ENCODE measurements around the gene ARHGEF4.
A peak's percentile ranks its signal among the peaks of the same experiment; 100 is the strongest.
"Not testable (repeated sequence)": the region's sequence is repeated elsewhere in the genome, so short reads cannot be mapped to it uniquely, and the experiment has no call there.

The ARHGEF4 gene

DNA sequence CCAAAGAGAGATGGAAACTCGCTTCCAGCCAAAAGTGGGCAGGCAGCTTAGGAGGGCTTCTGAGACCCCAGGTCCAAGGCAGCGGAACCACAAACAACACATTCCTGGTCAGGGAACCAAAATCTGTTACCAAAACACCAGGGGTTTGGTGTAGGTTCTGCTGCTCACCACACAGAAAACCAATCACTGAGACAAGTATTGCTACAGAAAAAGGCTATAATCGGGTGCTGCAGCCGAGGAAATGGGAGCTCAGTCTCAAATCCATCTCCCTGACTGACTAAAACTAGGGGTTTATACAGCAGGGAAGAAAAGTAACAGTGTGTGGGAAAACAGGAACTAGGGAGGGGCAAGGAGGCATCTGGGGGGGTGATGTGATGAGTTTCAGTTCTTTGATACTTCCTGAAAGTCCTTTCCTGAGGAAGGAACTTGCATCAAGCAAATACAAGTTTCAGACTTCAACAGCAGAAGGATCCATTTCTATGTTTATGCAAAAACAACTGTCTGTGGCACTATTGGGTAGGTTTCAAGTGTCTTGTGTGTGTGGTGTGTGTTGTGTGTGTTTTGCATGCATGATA lies 148.6 kb downstream of the ARHGEF4 start:
- DNase-seq, result no peak

DNA sequence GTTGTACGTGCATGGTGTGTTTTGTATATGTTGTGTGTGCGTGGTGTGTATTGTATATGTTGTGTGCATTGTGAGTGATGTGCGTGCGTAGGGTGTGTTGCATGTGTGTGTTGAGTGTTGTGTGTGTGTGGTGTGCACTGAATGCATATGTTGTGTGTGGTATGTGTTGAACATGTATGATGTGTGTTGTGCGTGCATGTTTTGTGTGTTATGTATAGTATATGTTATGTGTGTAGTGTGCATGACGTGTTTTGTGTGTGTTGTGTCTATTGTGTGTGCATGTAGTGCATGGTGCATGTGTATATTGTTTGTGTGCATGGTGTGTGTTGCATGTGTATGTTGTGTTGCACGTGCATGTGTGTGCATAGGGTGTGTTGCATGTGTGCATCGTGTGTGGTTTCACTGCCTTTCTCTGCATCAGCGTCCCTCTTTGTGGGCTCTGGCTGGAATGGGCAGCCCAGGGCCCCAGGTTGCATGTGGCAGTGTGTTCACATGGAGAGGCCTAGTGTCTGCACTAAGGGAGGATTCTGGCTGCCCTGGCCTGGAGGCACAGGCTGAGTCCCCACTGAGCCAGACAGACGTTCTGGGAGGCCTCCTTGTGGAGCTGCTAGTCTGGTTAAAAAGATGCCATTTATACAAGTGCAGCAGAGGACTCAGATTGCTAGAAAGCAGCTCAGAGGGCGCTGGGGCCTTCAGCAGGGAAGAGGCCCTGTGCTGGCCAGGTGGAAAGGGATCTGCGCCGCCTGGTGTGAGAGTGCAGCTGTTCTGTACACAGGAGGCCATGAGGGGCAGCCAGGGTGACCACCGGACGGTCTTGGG lies 149.3 kb downstream of the ARHGEF4 start:
- DNase-seq, result no peak

DNA sequence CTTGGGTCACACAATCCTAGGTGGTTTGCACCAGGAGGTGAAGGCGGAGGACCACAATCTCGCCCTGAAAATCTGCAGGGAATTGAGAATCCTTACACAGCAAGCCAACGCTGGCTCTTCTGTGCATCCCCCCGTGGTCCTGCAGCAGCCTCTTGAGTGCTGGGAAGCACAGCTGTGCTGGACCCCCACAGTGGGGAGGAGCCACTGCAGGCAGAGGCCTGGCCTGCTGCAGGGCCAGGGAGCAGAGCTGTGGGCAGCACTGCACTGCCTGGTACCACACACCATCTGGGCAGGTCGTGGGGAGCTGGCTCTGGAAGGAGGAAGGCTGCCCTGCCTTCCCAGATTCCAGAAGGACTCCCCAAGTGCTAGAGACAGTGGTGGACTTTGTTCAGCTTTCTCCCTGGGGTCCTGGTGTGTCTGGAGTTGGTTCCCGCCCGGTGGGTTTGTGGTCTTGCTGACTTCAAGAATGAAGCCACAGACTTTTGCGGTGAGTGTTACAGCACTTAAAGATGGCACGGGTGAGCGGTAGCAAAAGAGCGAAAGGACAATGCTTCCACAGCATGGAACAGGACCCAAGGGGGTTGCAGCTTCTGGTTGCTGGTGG lies 150.3 kb downstream of the ARHGEF4 start:
- DNase-seq, result no peak

DNA sequence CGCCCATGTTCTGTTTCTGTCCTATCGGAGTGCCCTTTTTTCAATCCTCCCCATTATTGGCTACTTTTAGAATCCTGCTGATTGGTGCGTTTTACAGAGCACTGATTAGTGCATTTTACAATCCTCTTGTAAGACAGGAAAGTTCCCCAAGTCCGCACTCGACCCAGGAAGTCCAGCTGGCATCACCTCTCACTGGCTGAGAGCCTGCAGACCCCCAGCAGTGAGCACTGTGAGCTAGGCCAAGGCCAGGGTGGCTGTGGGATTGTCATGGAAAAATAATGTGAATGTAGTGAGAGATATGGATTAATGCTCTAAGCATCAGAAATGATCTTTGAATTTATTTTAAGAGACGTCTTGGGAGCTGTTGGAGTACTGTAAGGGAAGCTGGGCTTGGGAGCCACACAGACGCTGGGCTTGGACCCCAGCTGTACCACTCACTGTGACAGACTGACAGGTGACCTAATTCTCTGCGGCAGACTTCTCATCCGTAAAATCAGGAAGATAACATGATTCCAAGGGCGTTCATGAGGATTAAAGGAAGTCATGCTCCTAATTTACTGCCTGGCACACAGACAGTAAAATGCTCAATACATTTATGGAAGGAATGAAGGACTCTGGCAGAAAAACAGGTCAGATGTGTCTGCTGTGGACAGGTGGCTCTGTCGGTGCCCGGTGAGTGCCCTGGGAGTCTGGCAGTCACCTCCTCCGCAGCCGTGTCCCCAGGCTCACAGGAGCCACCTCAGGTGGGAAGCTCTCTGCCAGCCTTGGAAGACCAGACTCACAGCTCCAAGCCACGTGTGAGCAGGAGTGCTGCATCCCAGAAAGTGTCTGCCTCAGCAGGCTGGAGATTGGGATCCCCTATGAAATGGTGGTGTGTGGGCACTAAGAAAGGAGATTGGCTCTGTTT lies 151.1 kb downstream of the ARHGEF4 start:
- no peak for DNase-seq

DNA sequence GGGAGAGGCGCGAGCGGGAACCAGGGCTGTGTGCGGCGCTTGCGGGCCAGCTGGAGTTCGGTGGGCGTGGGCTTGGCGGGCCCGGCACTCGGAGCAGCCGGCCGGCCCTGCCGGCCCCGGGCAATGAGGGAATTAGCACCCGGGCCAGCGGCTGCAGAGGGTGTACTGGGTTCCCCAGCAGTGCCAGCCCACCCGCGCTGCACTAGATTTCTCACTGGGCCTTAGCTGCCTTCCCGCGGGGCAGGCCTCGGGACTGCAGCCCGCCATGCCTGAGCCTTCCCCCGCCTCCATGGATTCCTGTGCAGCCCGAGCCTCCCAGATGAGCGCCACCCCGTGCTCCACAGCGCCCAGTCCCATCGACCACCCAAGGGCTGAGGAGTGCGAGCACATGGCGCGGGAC lies 154.7 kb downstream of the ARHGEF4 start:
- DNase-seq, result not testable (repeated sequence)

DNA sequence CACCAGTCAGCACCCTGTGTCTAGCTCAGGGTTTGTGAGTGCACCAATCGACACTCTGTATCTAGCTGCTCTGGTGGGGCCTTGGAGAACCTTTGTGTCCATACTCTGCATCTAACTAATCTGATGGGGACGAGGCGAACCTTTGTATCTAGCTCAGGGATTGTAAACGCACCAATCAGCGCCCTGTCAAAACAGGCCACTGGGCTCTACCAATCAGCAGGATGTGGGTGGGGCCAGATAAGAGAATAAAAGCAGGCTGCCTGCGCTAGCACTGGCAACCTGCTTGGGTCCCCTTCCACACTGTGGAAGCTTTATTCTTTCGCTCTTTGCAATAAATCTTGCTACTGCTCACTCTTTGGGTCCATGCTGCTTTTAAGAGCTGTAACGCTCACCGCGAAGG lies 155.3 kb downstream of the ARHGEF4 start:
- not testable (repeated sequence) for DNase-seq

DNA sequence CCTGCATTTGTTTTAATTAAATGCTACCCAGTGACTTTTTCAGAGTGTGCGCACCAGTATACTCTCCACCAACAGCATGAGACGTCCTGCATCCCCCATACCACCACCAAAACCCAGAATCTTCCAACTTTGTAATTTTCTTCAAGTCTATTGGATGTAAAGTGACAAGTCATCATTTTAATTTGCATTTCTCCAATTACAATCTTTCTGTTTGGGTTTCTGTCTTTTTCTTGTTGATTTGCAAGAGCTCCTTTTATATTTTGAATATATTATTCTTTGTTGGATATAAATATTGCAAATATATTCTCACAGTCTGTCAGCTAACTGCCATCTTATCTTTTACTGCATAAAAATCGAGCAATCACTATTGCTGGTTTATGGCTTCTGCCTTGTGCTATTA lies 160.0 kb downstream of the ARHGEF4 start:
- DNase-seq, result no peak

DNA sequence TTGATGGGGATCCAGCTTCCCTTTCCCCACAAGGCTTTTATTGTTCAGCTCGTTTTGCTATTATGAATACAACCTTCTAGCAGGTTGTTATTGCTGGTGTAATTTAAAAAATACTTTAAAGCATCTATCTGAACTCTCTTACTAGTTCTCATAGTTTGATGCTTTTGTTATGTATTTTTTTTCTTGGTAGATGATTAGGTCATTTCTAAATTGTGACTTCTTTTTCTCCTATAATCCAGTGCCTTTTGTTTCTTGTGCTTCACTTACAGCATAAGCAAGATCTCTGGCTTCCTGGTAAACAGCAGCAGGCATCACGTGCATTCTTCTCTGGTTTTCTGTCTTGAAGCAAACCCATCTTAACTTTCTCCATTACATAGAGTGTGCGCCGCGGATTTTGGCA lies 160.5 kb downstream of the ARHGEF4 start:
- no peak for DNase-seq

DNA sequence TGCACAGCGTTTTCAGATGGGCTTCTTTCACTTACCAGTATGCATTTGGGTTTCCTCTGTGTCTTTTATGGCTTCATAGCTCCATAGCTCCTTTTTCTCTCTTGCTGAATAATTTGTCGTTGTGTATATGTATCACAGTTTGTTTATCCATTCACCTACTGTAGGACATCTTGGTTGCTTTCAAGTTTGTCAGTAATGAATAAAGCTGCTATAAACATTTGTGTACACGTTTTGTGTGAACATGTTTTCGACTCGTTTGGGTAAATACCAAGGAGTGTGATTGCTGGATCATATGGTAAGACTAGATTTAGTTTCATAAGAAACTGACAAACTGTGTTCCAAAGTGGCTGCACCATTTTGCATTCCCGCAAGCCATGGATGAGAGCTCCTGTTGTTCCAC lies 161.8 kb downstream of the ARHGEF4 start:
- DNase-seq, result no peak

DNA sequence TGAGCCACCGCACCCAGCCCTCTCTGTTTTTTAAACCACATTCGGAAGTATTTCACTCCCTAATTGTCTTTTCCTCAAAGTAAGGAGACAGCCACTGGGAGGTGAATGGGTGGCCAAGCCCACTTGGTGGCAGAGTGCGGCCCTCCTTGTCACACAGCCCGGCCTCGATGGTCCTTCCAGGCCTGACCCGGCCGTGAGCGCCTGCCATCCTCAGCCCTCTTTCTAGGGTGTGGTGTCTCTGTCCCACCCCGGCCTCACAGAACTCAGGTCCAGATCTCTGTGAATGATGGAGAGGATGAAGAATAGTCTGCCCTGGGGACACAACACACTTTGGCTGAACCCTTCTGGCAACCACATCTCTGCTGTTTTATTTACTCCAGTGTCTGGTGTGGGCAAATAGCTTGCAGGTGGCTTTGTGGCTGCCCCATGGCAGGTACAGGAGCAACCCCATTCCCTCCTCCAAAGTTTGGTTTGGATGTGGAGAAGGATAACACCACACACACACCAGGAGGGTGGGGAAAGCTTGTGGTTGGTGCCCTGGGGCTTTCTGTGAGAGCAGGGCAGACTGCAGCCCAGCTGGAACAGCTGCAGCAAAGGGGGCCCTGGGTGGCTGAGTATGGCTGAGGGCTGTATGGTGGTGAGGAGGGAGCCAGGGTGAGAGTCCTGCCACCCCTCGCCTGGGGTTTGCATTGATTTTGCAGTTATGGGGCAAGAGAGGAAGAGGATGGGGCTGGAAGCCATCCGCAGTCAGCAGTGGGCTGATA lies 167.9 kb downstream of the ARHGEF4 start:
- DNase-seq, result no peak

DNA sequence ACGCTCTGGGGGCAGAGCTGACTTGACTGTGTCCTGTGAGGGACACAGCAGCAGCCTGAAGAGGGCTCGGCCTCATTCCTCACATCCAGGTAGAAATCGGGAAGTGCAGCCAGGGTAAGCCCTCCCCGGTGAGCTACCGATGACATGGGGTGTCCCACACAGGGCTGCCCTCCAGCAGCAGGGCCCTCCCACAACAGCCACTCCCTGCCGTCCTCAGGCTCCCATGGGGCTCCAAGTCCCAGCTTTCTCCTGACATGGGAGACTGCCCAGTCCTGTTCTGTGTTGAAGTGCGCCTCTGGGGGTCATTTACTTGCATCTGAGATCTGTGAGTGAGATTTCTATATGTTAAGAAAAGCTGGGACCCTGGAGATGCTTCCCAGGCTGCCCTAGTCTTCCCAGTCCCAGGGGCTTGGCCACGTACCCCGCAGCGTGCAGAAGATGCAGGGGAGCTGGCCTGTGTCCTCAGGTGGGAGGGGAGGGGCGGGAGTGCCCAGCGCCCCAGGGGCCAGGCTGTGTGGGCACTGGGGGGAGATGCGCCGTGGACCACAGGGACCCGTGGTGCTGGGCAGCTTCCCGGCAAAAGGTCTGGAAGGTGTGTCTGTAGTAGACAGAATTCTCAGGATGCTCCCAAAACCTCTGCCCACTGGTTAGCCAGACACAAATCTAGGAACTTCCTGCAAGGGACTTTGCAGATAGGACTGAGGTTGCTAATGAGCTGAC lies 168.7 kb downstream of the ARHGEF4 start:
- no peak for DNase-seq

DNA sequence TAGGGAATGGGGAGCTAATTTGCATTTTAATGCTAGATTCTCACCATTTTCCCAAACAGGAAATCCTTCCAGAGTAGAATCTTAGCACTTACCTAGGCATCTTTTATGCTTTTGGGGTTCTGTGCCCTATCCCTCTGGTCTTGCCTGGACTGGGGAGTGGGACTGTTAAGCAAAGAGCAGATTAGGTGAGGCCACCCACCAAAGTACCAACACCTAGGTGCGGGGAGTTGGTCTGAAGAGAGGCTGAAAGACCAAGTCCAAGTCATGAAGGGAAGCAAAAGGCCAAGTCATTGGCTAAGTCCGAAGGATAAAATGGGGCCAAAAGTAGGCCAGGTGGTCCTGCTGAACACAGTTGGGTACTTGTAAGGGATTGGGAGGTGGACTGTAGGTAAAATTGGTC lies 169.8 kb downstream of the ARHGEF4 start:
- no peak for DNase-seq

DNA sequence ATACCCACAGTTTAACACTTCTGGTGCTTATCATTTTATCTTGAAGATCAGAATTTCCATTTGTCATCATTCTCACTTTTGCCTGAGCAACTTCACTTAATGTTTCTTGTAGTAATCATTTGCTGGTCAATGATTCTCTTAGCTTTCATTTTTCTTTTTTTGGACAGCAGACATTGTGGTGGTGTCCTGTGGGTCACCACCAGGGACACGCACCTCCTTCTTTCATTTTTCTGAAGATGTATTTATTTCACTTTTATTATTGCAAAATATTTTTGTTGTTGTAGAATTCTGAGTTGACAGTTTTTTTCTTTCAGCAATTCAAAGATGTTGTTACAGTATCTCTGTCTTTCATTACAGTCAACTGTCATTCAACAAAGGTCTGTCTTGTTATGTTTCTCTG lies 172.3 kb downstream of the ARHGEF4 start:
- no peak for DNase-seq

DNA sequence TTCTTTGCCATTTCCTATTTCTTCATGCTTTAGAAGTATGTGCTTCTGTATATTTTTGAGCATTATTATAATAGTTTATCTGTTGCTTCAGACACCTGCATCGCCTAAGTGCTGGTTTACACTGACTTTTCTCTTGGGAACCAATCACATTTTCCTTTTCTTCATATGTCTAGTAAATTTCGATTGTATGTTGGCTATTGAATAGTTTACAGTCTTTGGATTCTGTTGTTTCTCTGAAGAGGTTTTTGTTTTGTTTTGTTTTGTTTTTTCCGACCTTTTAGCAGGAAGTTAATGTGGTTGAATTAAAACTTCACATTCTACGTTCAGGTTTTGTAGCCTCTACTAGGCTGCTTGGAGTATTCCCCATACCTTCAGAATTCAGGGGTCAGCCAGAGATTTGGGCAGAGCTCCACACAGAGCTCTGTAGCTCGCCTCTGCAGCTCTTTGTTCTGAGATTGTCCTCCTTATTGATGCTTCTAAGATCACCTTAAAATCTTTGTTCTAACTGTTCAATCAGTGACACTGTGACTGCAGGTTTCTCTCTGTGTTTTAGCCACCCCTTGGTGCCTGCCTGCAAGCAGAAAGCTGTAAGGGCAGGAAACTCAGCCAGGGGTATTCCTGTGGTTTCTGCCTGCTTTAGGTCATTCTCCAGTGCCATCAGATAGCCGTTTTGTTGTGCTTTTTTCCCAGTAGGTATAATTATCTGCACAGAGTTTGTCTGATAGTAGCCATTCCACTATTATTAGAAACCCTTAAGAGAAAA lies 173.2 kb downstream of the ARHGEF4 start:
- DNase-seq, result no peak

DNA sequence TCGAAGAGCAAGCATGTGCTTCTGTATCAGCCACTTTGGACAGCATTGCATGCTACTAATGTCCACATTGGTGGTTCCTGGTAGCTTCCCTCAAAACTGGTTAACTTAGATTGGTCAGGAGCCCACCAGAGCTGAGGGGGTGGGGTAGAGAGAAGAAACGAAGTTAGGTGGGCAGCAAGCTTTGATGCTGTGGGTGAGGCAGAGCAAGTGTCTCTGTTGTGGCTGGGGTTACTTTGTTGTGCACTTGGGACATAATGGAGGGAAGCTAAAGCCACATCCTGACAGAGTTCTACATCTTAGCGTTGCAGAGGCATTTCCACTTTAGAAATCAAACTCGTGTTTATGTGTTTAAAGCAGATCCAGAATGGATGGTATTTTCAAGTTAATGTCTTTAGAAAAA lies 173.9 kb downstream of the ARHGEF4 start:
- peak; percentile 5 for DNase-seq

DNA sequence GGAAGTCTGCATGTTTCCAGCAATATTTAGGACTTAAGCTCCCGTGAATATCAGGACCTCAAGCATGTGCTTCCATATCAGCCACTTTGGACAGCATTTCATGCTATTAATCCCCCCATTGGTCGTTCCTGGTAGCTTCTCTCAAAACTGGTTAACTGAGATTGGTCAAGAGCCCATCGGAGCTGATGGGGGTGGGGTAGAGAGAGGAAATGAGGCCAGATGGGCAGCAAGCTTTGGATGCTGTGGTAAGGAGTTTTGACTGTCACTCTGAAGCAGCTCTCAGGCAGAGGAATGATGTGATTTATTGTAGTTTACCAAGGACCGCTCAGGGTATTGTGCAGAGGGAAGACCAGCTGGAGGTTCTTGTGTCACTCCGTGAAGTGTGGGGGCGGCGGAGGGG lies 174.8 kb downstream of the ARHGEF4 start:
- DNase-seq, result no peak

DNA sequence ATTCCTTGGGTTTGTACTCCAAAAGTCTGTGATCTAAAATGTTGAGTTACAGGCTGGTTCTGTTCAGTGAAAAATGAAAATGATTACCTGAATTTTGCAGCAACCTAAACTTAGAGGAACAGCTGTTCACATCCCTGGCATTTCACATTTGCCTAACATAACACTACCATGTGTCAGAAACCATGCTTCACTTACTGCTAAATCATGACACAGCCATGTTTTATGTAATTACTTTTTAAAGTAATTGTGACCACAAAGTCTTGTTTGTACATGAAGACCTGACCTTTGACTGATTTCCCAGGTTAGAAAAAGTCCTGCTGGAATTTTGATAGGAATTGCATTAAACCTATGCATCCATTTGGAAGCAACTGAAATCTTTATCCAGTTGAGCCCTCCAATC lies 177.4 kb downstream of the ARHGEF4 start:
- DNase-seq, result no peak

DNA sequence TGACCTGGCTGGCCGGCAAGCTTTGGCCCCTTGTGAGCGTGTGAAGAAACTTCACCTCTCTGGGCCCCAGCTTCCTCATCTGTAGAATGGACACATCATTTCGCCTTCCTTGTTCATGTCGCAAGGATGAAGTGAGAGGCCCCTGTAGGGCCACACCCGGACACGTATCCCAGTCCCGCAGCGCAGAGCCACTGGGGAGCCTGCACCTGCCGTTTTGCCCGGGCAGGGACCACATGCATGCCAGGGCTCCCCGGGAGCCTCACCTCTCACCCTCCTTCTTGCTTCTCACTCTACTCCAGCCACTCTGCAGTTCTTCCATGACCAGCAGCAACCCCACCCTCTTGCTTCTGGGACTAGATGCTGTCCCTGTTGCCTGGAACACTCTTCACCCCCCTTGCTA lies 179.1 kb downstream of the ARHGEF4 start:
- no peak for DNase-seq

DNA sequence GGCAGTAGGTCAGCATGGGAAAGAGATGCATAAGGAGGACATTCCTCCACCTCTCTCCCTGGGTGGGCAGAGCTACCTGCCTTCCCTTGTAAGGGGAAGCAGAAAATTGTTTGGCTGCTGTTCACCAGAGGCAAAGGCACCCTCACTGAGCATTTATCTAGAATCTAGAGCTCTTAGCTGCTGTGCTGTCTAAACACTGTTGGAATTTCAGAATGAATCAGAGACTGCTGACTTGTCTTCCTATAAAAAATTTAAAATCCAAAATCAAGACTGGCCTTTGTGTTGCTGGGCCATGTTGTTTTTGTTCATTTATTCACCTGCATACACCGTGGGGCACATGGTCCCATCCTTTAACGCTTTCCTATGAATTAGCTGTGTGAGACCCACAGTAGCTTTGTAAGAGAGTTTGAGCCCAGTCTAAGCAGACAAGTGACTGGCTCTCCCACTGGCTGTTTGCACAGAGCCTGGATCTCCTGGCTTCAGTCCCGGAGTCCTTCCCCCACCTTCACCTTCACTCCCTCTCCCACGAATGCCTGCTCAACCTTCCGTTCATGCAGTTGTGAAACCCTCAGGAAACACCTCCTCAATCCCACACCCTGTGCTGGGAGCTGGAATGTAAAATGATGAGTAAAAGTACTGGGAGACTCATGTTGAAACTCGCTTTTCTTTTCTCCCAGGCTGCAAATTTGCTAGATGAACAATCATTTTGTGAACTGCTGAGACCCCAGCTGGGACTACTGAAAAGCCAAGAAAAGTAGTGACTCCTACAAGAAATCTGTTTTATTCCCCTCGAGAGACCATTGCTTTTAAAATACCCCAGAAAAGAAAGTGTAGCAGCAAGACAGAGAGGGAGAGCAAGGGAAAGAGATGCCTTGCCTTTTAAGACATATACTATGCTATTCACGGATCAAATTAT lies 180.4 kb downstream of the ARHGEF4 start:
- DNase-seq, result no peak

DNA sequence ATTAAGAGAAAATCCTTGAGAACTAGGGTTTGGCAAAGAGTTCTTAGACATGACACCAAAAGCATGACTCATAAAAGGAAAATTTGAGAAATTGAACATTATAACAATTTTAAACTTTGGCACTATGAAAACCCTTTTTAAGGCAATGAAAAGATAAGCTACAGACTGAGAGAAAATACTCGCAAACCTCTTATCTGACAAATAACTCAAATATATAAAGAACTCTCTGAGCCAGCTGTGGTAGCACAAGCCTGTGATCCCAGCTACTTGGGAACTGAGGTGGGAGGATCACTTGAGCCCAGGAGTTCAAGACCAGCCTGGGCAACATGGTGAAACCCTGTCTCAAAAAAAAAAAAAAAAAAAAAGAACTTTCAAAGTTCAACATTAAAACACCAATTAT lies 186.0 kb downstream of the ARHGEF4 start:
- DNase-seq, result no peak

Data from CD4-positive, alpha-beta T cell treated with Interleukin-4 for 4 hours (primary cell).